ENCODE measurements around the gene PLEKHA1. TPM values are rescaled to one million over a fixed set of nuclear protein-coding genes. Genes with fewer than 3 reads are reported as not detected.

The PLEKHA1 gene
- total RNA-seq, 2 donors from 2014 or later, result 28.9 to 31.6 TPM

- DNase-seq (ENCODE audit: low spot score), result no peak
- Histone ChIP-seq H3K4me1 (peaks cover 0 to 16% of the 10 kb centered on the region in 2 donors), H3K27ac (no peak overlapping the region), H3K27me3 (no peaks in the 10 kb centered on the region), H3K36me3 (no peaks in the 10 kb centered on the region), H3K9me3 (no peaks in the 10 kb centered on the region), H3K4me3 (no peak overlapping the region)
- TF ChIP-seq CTCF (IDR thresholded peaks at IDR 0.05), result no peak
Measured at GRCh38 chr10:122343936-122344335, 30.6 kb upstream of the PLEKHA1 start.

GRCh38 chr10:122344741-122345258, 29.7 kb upstream of the PLEKHA1 start:
- H3K9me3 ChIP-seq, result no peaks in the 10 kb centered on the region
- H3K36me3 ChIP-seq, result no peaks in the 10 kb centered on the region
- H3K4me1 ChIP-seq, result peaks cover 0 to 10% of the 10 kb centered on the region in 2 donors
- no peaks in the 10 kb centered on the region for H3K27me3 ChIP-seq
- DNase-seq (ENCODE audit: low spot score), result no peak
- no peak for TF ChIP-seq CTCF (IDR thresholded peaks at IDR 0.05)
- no peak overlapping the region for H3K4me3 ChIP-seq
- no peak overlapping the region for H3K27ac ChIP-seq

- no peak for TF ChIP-seq CTCF (IDR thresholded peaks at IDR 0.05)
- Histone ChIP-seq H3K27me3 (no peaks in the 10 kb centered on the region), H3K9me3 (no peaks in the 10 kb centered on the region), H3K27ac (no peak overlapping the region), H3K36me3 (no peaks in the 10 kb centered on the region), H3K4me3 (no peak overlapping the region), H3K4me1 (peaks cover 0 to 4% of the 10 kb centered on the region in 2 donors)
- no peak for DNase-seq (ENCODE audit: low spot score)
Measured at GRCh38 chr10:122346326-122346950, 28.1 kb upstream of the PLEKHA1 start.

- Histone ChIP-seq H3K9me3 (no peaks in the 10 kb centered on the region), H3K4me1 (no peaks in the 10 kb centered on the region), H3K27ac (no peak overlapping the region), H3K4me3 (no peak overlapping the region), H3K36me3 (no peaks in the 10 kb centered on the region), H3K27me3 (no peaks in the 10 kb centered on the region)
- no peak for DNase-seq (ENCODE audit: low spot score)
- TF ChIP-seq CTCF (IDR thresholded peaks at IDR 0.05), result no peak
Measured at GRCh38 chr10:122347170-122347841, 27.2 kb upstream of the PLEKHA1 start.

GRCh38 chr10:122348512-122348911, 26.0 kb upstream of the PLEKHA1 start:
- DNase-seq (ENCODE audit: low spot score), result no peak
- Histone ChIP-seq H3K36me3 (no peaks in the 10 kb centered on the region), H3K4me1 (no peaks in the 10 kb centered on the region), H3K9me3 (no peaks in the 10 kb centered on the region), H3K4me3 (no peak overlapping the region), H3K27ac (no peak overlapping the region), H3K27me3 (no peaks in the 10 kb centered on the region)
- no peak for TF ChIP-seq CTCF (IDR thresholded peaks at IDR 0.05)
